ENCODE results near the gene SDF4.

Gene SDF4

DNA sequence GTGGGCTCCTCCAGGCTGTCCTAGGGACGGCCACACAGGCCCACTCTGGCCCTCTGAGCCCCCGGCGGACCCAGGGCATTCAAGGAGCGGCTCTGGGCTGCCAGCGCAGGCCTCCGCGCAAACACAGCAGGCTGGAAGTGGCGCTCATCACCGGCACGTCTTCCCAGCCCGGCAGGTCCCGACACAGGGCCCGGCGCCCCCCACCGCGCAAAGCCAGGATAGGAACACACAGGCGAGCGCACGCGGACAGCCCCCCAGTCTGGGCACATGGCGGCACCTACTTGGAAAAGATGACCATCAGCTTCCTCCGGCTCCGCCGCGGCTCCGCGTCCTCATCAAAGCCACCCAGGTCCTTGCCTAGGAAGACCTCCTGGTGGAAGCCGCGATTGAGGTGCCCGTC is 3.6 kb downstream of the SDF4 start:
- ATAC-seq (ENCODE audit: insufficient read depth, low read depth) (no peak), DNase-seq (no peak)
- H3K9me3 ChIP-seq (ENCODE audit: insufficient read depth, low read length, severe bottlenecking): no peaks in the 10 kb centered on the region
- peaks cover 58% of the 10 kb centered on the region for H4K20me1 ChIP-seq (ENCODE audit: insufficient read depth, low read length)
- no peak overlapping the region for H3K9ac ChIP-seq (ENCODE audit: low read depth, low read length)
- H3K4me1 ChIP-seq (ENCODE audit: insufficient read depth, low read length): peaks cover 25% of the 10 kb centered on the region
- peaks cover 74% of the 10 kb centered on the region for H3K36me3 ChIP-seq (ENCODE audit: insufficient read depth, low read length)
- H3K27ac ChIP-seq (ENCODE audit: low read length): no peak overlapping the region
- H3K4me3 ChIP-seq (ENCODE audit: low read depth in 1 of 2, low read length in 2 of 2): no peak overlapping the region
- H3K79me2 ChIP-seq (ENCODE audit: insufficient read depth, low read length): peaks cover 80% of the 10 kb centered on the region
- H3K4me2 ChIP-seq (ENCODE audit: insufficient read depth, low read length): no peak overlapping the region
- TF ChIP-seq EZH2 (IDR thresholded peaks at IDR 0.05; ENCODE audit: borderline replicate concordance, low read depth, low read length, severe bottlenecking): no peak
- TF ChIP-seq, protein P1, sequence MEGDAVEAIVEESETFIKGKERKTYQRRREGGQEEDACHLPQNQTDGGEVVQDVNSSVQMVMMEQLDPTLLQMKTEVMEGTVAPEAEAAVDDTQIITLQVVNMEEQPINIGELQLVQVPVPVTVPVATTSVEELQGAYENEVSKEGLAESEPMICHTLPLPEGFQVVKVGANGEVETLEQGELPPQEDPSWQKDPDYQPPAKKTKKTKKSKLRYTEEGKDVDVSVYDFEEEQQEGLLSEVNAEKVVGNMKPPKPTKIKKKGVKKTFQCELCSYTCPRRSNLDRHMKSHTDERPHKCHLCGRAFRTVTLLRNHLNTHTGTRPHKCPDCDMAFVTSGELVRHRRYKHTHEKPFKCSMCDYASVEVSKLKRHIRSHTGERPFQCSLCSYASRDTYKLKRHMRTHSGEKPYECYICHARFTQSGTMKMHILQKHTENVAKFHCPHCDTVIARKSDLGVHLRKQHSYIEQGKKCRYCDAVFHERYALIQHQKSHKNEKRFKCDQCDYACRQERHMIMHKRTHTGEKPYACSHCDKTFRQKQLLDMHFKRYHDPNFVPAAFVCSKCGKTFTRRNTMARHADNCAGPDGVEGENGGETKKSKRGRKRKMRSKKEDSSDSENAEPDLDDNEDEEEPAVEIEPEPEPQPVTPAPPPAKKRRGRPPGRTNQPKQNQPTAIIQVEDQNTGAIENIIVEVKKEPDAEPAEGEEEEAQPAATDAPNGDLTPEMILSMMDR (IDR thresholded peaks at IDR 0.05; ENCODE audit: borderline replicate concordance, extremely low read depth, low read length, poor library complexity, severe bottlenecking): no peak
- H2AFZ ChIP-seq (ENCODE audit: low read depth, low read length): no peak overlapping the region
- no peaks in the 10 kb centered on the region for H3K27me3 ChIP-seq (ENCODE audit: insufficient read depth, low read length, poor library complexity)

DNA sequence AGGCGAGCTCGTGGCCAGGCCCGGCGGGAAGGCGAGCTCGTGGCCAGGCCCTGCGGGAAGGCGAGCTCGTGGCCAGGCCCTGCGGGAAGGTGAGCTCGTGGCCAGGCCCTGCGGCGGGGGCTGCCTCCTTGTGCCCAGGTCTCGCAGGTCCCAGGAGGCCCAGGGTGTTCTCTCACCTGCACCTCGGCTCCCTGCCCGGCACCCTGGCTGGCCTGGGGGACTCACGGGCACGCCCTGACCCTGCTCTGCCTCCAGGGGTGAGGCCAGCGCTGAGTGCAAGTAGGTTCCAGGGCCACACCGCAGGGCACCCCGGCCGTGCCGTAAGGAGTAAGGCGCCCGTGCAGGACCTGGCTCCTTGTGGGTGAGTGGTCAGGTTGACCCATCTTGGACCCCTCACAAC is 4.4 kb downstream of the SDF4 start:
- H2AFZ ChIP-seq (ENCODE audit: low read depth, low read length): no peak overlapping the region
- H3K27me3 ChIP-seq (ENCODE audit: insufficient read depth, low read length, poor library complexity): no peaks in the 10 kb centered on the region
- H3K79me2 ChIP-seq (ENCODE audit: insufficient read depth, low read length): peaks cover 77% of the 10 kb centered on the region
- H3K4me2 ChIP-seq (ENCODE audit: insufficient read depth, low read length): no peak overlapping the region
- no peak overlapping the region for H3K9ac ChIP-seq (ENCODE audit: low read depth, low read length)
- H3K27ac ChIP-seq (ENCODE audit: low read length): no peak overlapping the region
- no peaks in the 10 kb centered on the region for H3K9me3 ChIP-seq (ENCODE audit: insufficient read depth, low read length, severe bottlenecking)
- H3K36me3 ChIP-seq (ENCODE audit: insufficient read depth, low read length): peaks cover 79% of the 10 kb centered on the region
- no peak overlapping the region for H3K4me3 ChIP-seq (ENCODE audit: low read depth in 1 of 2, low read length in 2 of 2)
- peaks cover 64% of the 10 kb centered on the region for H4K20me1 ChIP-seq (ENCODE audit: insufficient read depth, low read length)
- ATAC-seq (ENCODE audit: insufficient read depth, low read depth) (no peak), DNase-seq (no peak)
- no peak for TF ChIP-seq EZH2 (IDR thresholded peaks at IDR 0.05; ENCODE audit: borderline replicate concordance, low read depth, low read length, severe bottlenecking)
- TF ChIP-seq, protein P1 (IDR thresholded peaks at IDR 0.05; ENCODE audit: borderline replicate concordance, extremely low read depth, low read length, poor library complexity, severe bottlenecking): no peak
- peaks cover 17% of the 10 kb centered on the region for H3K4me1 ChIP-seq (ENCODE audit: insufficient read depth, low read length)

DNA sequence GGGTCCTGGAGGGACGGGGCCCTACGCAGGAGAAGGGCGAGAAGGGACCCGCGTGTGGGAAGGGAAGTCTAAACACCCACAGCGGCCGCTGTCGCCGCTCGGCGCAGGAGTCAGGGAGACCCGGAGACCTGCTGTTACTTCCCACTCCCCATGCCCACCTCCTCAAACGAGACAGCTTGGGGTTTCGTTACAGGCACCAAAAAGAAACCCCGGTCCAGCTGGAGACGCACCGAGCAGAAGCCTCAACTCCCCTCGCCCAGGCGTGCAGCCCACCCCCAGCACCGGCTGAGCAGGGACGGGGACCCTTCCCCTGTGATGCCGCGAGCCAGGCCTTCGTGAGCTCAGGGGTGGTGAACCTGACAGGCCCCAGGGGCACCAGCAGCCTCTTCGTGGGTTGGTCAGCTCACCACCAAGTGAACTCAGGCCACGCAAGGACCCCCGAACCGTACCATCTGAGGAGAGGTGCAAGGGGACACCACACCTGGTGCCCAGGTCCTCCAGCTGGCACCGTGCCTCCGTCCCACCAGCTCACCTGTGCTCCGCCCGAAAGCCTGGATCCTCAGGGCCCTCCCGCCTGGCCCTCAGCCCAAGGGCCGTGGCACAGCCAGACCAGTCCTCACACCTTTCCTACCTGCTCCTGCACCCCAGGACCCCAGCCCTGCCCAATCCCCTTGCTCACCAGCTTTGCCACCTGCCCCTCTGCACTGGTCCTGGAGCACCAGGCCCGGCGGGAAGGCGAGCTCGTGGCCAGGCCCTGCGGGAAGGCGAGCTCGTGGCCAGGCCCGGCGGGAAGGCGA is 5.0 kb downstream of the SDF4 start:
- Histone ChIP-seq H3K79me2 (ENCODE audit: insufficient read depth, low read length) (peaks cover 75% of the 10 kb centered on the region), H3K9ac (ENCODE audit: low read depth, low read length) (no peak overlapping the region), H3K9me3 (ENCODE audit: insufficient read depth, low read length, severe bottlenecking) (no peaks in the 10 kb centered on the region), H3K27ac (ENCODE audit: low read length) (no peak overlapping the region), H3K4me2 (ENCODE audit: insufficient read depth, low read length) (no peak overlapping the region), H3K27me3 (ENCODE audit: insufficient read depth, low read length, poor library complexity) (no peaks in the 10 kb centered on the region), H2AFZ (ENCODE audit: low read depth, low read length) (no peak overlapping the region), H3K4me3 (ENCODE audit: low read depth in 1 of 2, low read length in 2 of 2) (no peak overlapping the region), H3K4me1 (ENCODE audit: insufficient read depth, low read length) (peaks cover 16% of the 10 kb centered on the region), H4K20me1 (ENCODE audit: insufficient read depth, low read length) (peaks cover 65% of the 10 kb centered on the region), H3K36me3 (ENCODE audit: insufficient read depth, low read length) (peaks cover 86% of the 10 kb centered on the region)
- TF ChIP-seq EZH2 (IDR thresholded peaks at IDR 0.05; ENCODE audit: borderline replicate concordance, low read depth, low read length, severe bottlenecking): no peak
- TF ChIP-seq, protein P1 (IDR thresholded peaks at IDR 0.05; ENCODE audit: borderline replicate concordance, extremely low read depth, low read length, poor library complexity, severe bottlenecking): no peak
- no peak for DNase-seq
- no peak for ATAC-seq (ENCODE audit: insufficient read depth, low read depth)

Data from DND-41 (cell line).